HepG2 (cell line): Measurements from ENCODE around the gene ESPN. TPM values are rescaled to one million over a fixed set of nuclear protein-coding genes. Genes with fewer than 3 reads are reported as not detected.
A peak's percentile ranks its signal among the peaks of the same experiment; 100 is the strongest.

Experiments
- CHD4 ChIP-seq: fragments of 200-600 bp; sonication (generic); IDR thresholded peaks from 2 replicates; pipeline ENCODE4 v1.7.0; 2017; ENCODE audit warnings: mild to moderate bottlenecking, low read length, borderline replicate concordance
- GATAD1 ChIP-seq: IDR thresholded peaks from 2 replicates; pipeline ENCODE4 v1.6.1; 2016; ENCODE audit warnings: missing genetic modification reagents, missing compliant biosample characterization
- GMEB2 ChIP-seq: IDR thresholded peaks from 2 replicates; pipeline ENCODE4 v1.6.1; 2016; ENCODE audit warnings: missing biosample characterization, missing genetic modification reagents, low read depth
- MIER3 ChIP-seq: IDR thresholded peaks from 2 replicates; pipeline ENCODE4 v1.6.1; 2016; ENCODE audit warnings: missing compliant biosample characterization, borderline replicate concordance
- NBN ChIP-seq: fragments of 450-650 bp; conservative IDR thresholded peaks from 2 replicates; pipeline ENCODE4 v1.6.1; 2017
- REPIN1 ChIP-seq: sonication (generic); formaldehyde crosslinking; IDR thresholded peaks from 2 replicates; pipeline ENCODE4 v1.8.0; 2022; ENCODE audit warnings: missing genetic modification reagents, low read depth, mild to moderate bottlenecking, borderline replicate concordance
- SAP130 ChIP-seq: IDR thresholded peaks from 2 replicates; pipeline ENCODE4 v1.6.1; 2016; ENCODE audit warnings: low read depth
- SNAPC4 ChIP-seq: sonication (generic); formaldehyde crosslinking; IDR thresholded peaks from 2 replicates; pipeline ENCODE4 v1.4.0; 2020; ENCODE audit warnings: mild to moderate bottlenecking, missing genetic modification reagents
- ZFP37 ChIP-seq: sonication (generic); formaldehyde crosslinking; IDR thresholded peaks from 2 replicates; pipeline ENCODE4 v1.4.0; 2020; ENCODE audit warnings: missing genetic modification reagents, borderline replicate concordance
- ZNF501 ChIP-seq: sonication (generic); formaldehyde crosslinking; IDR thresholded peaks from 2 replicates; pipeline ENCODE4 v1.5.1; 2020; ENCODE audit warnings: mild to moderate bottlenecking, moderate library complexity, missing genetic modification reagents
- ZNF563 ChIP-seq: sonication (generic); formaldehyde crosslinking; IDR thresholded peaks from 2 replicates; pipeline ENCODE4 v1.8.0; 2022; ENCODE audit warnings: mild to moderate bottlenecking, moderate library complexity, missing genetic modification reagents
- ZNF761 ChIP-seq: sonication (generic); formaldehyde crosslinking; conservative IDR thresholded peaks from 2 replicates; pipeline ENCODE4 v1.4.0; 2020; ENCODE audit warnings: mild to moderate bottlenecking, missing genetic modification reagents
- ZNF788 ChIP-seq: sonication (generic); formaldehyde crosslinking; IDR thresholded peaks from 2 replicates; pipeline ENCODE4 v1.5.0; 2020; ENCODE audit warnings: mild to moderate bottlenecking, missing genetic modification reagents, borderline replicate concordance
- polyA plus RNA-seq, 8 experiments: library from polyadenylated mRNA; depleted of rRNA in 3 of 8; stranded (reverse) in 7 of 8; unstranded in 1 of 8; fragments of >200 nt; fragmentation: Illumina TruSeq in 4 of 8; extraction: Trizol in 4 of 8; gene quantifications; 2 replicates each; pipeline versions ENCODE4 v1.2.1 to v1.2.3, GENCODE V29; 2011 to 2016; ENCODE audit warnings: low read depth in 4 of 8, missing spikeins in 1 of 8, mixed read lengths in 1 of 8; ENCODE audit not compliant: insufficient read depth in 1 of 8
- total RNA-seq, 5 experiments: library from RNA; depleted of rRNA; stranded (reverse); fragments of >200 nt; fragmentation: Illumina TruSeq; extraction: Trizol; gene quantifications; 2 replicates each; pipeline ENCODE4 v1.2.3, GENCODE V29; 2016; ENCODE audit warnings: low read depth in 1 of 5
- TF ChIP-seq, protein P1 (sequence below): sonication (generic); formaldehyde crosslinking; IDR thresholded peaks from 2 replicates; pipeline ENCODE4 v1.4.0; 2020; ENCODE audit warnings: missing genetic modification reagents
- TF ChIP-seq, protein P2 (sequence below): sonication (generic); formaldehyde crosslinking; IDR thresholded peaks from 2 replicates; pipeline ENCODE4 v1.4.0; 2020; ENCODE audit warnings: missing genetic modification reagents
- TF ChIP-seq, protein P3 (sequence below): sonication (generic); formaldehyde crosslinking; IDR thresholded peaks from 2 replicates; pipeline ENCODE4 v1.4.0; 2020; ENCODE audit warnings: mild to moderate bottlenecking, missing genetic modification reagents

ESPN gene
- total and polyA plus RNA-seq, 2 of the 13 experiments (the other 11 are each of a cell fraction or from before 2014, with no cell fraction given), result 48.6 to 54.2 TPM

GRCh38 chr1:6447016-6447817 lies 22.6 kb downstream of the ESPN start (continued):
- TF ChIP-seq ZFP37 (no peak; the same call in 1 of the 2 replicates), SAP130 (CRISPR knock-in tag) (peak; percentile 83), GMEB2 (peak; percentile 59), GATAD1 (CRISPR knock-in tag) (peak; percentile 76; the same call in 1 of the 2 replicates), ZNF788 (CRISPR knock-in tag) (peak; percentile 68; the same call in 1 of the 2 replicates), ZNF501 (CRISPR knock-in tag) (peak; percentile 74; the same call in 1 of the 2 replicates), REPIN1 (CRISPR knock-in tag) (peak; percentile 92), ZNF563 (CRISPR knock-in tag) (peak; percentile 89), MIER3 (no peak), CHD4 (no peak), NBN (no peak), ZNF761 (CRISPR knock-in tag) (0 out of 2 replicates have a peak, but pooled peaks have one; percentile 58), SNAPC4 (CRISPR knock-in tag) (peak; percentile 85; the same call in 1 of the 2 replicates)
- TF ChIP-seq, protein P1, sequence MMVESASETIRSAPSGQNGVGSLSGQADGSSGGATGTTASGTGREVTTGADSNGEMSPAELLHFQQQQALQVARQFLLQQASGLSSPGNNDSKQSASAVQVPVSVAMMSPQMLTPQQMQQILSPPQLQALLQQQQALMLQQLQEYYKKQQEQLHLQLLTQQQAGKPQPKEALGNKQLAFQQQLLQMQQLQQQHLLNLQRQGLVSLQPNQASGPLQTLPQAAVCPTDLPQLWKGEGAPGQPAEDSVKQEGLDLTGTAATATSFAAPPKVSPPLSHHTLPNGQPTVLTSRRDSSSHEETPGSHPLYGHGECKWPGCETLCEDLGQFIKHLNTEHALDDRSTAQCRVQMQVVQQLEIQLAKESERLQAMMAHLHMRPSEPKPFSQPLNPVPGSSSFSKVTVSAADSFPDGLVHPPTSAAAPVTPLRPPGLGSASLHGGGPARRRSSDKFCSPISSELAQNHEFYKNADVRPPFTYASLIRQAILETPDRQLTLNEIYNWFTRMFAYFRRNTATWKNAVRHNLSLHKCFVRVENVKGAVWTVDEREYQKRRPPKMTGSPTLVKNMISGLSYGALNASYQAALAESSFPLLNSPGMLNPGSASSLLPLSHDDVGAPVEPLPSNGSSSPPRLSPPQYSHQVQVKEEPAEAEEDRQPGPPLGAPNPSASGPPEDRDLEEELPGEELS, result peak; percentile 82
- TF ChIP-seq, protein P2, sequence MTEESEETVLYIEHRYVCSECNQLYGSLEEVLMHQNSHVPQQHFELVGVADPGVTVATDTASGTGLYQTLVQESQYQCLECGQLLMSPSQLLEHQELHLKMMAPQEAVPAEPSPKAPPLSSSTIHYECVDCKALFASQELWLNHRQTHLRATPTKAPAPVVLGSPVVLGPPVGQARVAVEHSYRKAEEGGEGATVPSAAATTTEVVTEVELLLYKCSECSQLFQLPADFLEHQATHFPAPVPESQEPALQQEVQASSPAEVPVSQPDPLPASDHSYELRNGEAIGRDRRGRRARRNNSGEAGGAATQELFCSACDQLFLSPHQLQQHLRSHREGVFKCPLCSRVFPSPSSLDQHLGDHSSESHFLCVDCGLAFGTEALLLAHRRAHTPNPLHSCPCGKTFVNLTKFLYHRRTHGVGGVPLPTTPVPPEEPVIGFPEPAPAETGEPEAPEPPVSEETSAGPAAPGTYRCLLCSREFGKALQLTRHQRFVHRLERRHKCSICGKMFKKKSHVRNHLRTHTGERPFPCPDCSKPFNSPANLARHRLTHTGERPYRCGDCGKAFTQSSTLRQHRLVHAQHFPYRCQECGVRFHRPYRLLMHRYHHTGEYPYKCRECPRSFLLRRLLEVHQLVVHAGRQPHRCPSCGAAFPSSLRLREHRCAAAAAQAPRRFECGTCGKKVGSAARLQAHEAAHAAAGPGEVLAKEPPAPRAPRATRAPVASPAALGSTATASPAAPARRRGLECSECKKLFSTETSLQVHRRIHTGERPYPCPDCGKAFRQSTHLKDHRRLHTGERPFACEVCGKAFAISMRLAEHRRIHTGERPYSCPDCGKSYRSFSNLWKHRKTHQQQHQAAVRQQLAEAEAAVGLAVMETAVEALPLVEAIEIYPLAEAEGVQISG (CRISPR knock-in tag), result peak; percentile 97
- TF ChIP-seq, protein P3, sequence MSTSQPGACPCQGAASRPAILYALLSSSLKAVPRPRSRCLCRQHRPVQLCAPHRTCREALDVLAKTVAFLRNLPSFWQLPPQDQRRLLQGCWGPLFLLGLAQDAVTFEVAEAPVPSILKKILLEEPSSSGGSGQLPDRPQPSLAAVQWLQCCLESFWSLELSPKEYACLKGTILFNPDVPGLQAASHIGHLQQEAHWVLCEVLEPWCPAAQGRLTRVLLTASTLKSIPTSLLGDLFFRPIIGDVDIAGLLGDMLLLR (CRISPR knock-in tag), result peak; percentile 16; the same call in 1 of the 2 replicates
